A549 (cell line): ENCODE measurements around the gene ARHGAP40. TPM values are rescaled to one million over a fixed set of nuclear protein-coding genes. Genes with fewer than 3 reads are reported as not detected.

ENCODE experiments used
- ATAC-seq, 2 experiments: fragments of 200-7000 bp in 1 of 2; fragments of >200 bp in 1 of 2; cut with Nextera tagmentation in 1 of 2; cut with Tn5 transposase in 1 of 2; 3 replicates each; pipeline versions ENCODE4 v1.8.0 to v1.9.1; 2018 to 2020; ENCODE audit warnings: mild to moderate bottlenecking in 1 of 2, moderate library complexity in 1 of 2
- CTCF ChIA-PET: fragments of 300-600 bp; sonication (Branson Sonifier 250); formaldehyde crosslinking; extraction: SDS; loops from one replicate; lab custom pipeline; 2021; ENCODE audit warnings: antibody characterized with exemption, inconsistent platforms; lab: Yijun Ruan, JAX
- POLR2A ChIA-PET: fragments of 350-600 bp; formaldehyde crosslinking; extraction: SDS; loops from one replicate; lab custom pipeline; 2021; ENCODE audit warnings: antibody characterized with exemption, inconsistent platforms; lab: Yijun Ruan, JAX
- DNase-seq, 2 experiments: peaks; one replicate each; pipeline versions ENCODE4 v3.0.0 to v3.0.0-alpha.2; 2011 to 2016; ENCODE audit warnings: low read depth in 1 of 2, low spot score in 1 of 2
- FAIRE-seq: peaks from 2 replicates; lab custom pipeline; 2011; peaks lifted over from hg19 to GRCh38; lab: Jason Lieb, UNC
- H3K27ac ChIP-seq, 2 experiments: fragments of >200 bp; sonication (Bioruptor Twin); formaldehyde crosslinking; 3 replicates each; pipeline ENCODE4 v1.5.1; 2016 to 2017
- H3K4me1 ChIP-seq: fragments of >200 bp; sonication (Bioruptor Twin); formaldehyde crosslinking; 3 replicates; pipeline ENCODE4 v1.6.1; 2016
- H3K4me2 ChIP-seq: fragments of >200 bp; sonication (Bioruptor Twin); formaldehyde crosslinking; 3 replicates; pipeline ENCODE4 v1.6.1; 2016
- H3K4me3 ChIP-seq: fragments of >200 bp; sonication (Bioruptor Twin); formaldehyde crosslinking; 3 replicates; pipeline ENCODE4 v1.5.1; 2016
- H3K9me3 ChIP-seq: fragments of >200 bp; sonication (Bioruptor Twin); formaldehyde crosslinking; 3 replicates; pipeline ENCODE4 v1.6.1; 2016
- CBX2 ChIP-seq: fragments of 200-600 bp; sonication (generic); IDR thresholded peaks from 2 replicates; pipeline ENCODE4 v1.6.1; 2016; ENCODE audit warnings: low read depth, mild to moderate bottlenecking, borderline replicate concordance
- CEBPB ChIP-seq, 2 experiments: fragments of >200 bp in 1 of 2; sonication (Bioruptor Twin) in 1 of 2; formaldehyde crosslinking in 1 of 2; IDR thresholded peaks; 2 replicates each; pipeline ENCODE4 v1.6.1; 2012 to 2016
- CHD2 ChIP-seq: fragments of 150-350 bp; IDR thresholded peaks from 2 replicates; pipeline ENCODE4 v1.6.1; 2014; ENCODE audit warnings: low read length; ENCODE audit not compliant: partially characterized antibody
- EHMT2 ChIP-seq: fragments of 200-600 bp; sonication (generic); IDR thresholded peaks from 2 replicates; pipeline ENCODE4 v1.6.1; 2016; ENCODE audit warnings: antibody characterized with exemption, low read depth, mild to moderate bottlenecking, moderate library complexity
- ESRRA ChIP-seq: fragments of 150-350 bp; IDR thresholded peaks from 2 replicates; pipeline ENCODE4 v1.6.1; 2014; ENCODE audit warnings: mild to moderate bottlenecking, low read length, borderline replicate concordance
- FOSB ChIP-seq: fragments of 250-450 bp; sonication (Bioruptor Pico); IDR thresholded peaks from 2 replicates; pipeline ENCODE4 v1.5.0; 2020; ENCODE audit warnings: mild to moderate bottlenecking, moderate library complexity
- FOSL2 ChIP-seq, 2 experiments: fragments of 450-650 bp in 1 of 2; fragments of >200 bp in 1 of 2; sonication (Bioruptor Twin) in 1 of 2; formaldehyde crosslinking; IDR thresholded peaks; 2 replicates each; pipeline versions ENCODE4 v1.5.0 to v1.6.1; 2016 to 2020; ENCODE audit warnings: mild to moderate bottlenecking in 1 of 2, moderate library complexity in 1 of 2
- FOXS1 ChIP-seq: fragments of 250-450 bp; sonication (Bioruptor Pico); IDR thresholded peaks from 2 replicates; pipeline ENCODE4 v1.5.0; 2020; ENCODE audit warnings: mild to moderate bottlenecking, moderate library complexity
- GATA3 ChIP-seq: IDR thresholded peaks from 2 replicates; pipeline ENCODE4 v1.6.1; 2012; ENCODE audit warnings: borderline replicate concordance
- HOXB5 ChIP-seq: fragments of 250-450 bp; sonication (Bioruptor Pico); IDR thresholded peaks from 2 replicates; pipeline ENCODE4 v1.5.0; 2020; ENCODE audit warnings: mild to moderate bottlenecking, moderate library complexity
- NPAS2 ChIP-seq: fragments of 250-450 bp; sonication (Bioruptor Pico); IDR thresholded peaks from 2 replicates; pipeline ENCODE4 v1.8.0; 2022; ENCODE audit warnings: mild to moderate bottlenecking, moderate library complexity, borderline replicate concordance
- NR3C1 ChIP-seq: fragments of >200 bp; sonication (Bioruptor Twin); formaldehyde crosslinking; IDR thresholded peaks from 3 replicates; pipeline ENCODE4 v1.6.1; 2017
- RNF2 ChIP-seq: fragments of 200-600 bp; sonication (generic); IDR thresholded peaks from 2 replicates; pipeline ENCODE4 v1.6.1; 2016; ENCODE audit warnings: low read depth, mild to moderate bottlenecking, antibody characterized with exemption, moderate library complexity, borderline replicate concordance
- ZNF302 ChIP-seq: fragments of 250-450 bp; sonication (Bioruptor Pico); IDR thresholded peaks from 2 replicates; pipeline ENCODE4 v1.9.0; 2021; ENCODE audit warnings: inconsistent platforms, mild to moderate bottlenecking, moderate library complexity
- WGBS: methylation state at CpG from one replicate; pipeline ENCODE4 v1.1.6; 2017; ENCODE audit errors: missing lambda C conversion rate; 5-methylcytosine and 5-hydroxymethylcytosine counted together
- polyA plus RNA-seq, 4 experiments: library from polyadenylated mRNA; depleted of rRNA in 3 of 4; stranded (reverse); fragments of >200 nt; fragmentation: RNase III in 1 of 4; extraction: RNeasy Plus Mini Kit Qiagen cat#74134 plus additional on column Dnase treatment in 1 of 4; gene quantifications; 2 replicates in 3 of 4; 3 replicates in 1 of 4; pipeline ENCODE4 v1.2.3, GENCODE V29; 2011 to 2017
- TF ChIP-seq, protein P1 (sequence below): fragments of >200 bp; sonication (Bioruptor Twin); formaldehyde crosslinking; IDR thresholded peaks from 3 replicates; pipeline ENCODE4 v1.6.1; 2016
- TF ChIP-seq, protein P2 (sequence below): fragments of 150-350 bp; IDR thresholded peaks from 2 replicates; pipeline ENCODE4 v1.6.1; 2014; ENCODE audit warnings: low read depth, mild to moderate bottlenecking, low read length
- TF ChIP-seq, protein P3 (sequence below): fragments of 250-450 bp; sonication (Bioruptor Pico); IDR thresholded peaks from 2 replicates; pipeline ENCODE4 v1.5.0; 2020; ENCODE audit warnings: low read depth, mild to moderate bottlenecking, moderate library complexity
- TF ChIP-seq, protein P4 (sequence below): IDR thresholded peaks from 2 replicates; pipeline ENCODE4 v1.6.1; 2012; ENCODE audit warnings: low read depth, borderline replicate concordance
- TF ChIP-seq, protein P5 (sequence below): fragments of 450-650 bp; IDR thresholded peaks from 2 replicates; pipeline ENCODE4 v1.6.1; 2014; ENCODE audit warnings: antibody characterized with exemption
- TF ChIP-seq, protein P6 (sequence below): fragments of 200-600 bp; sonication (generic); IDR thresholded peaks from 2 replicates; pipeline ENCODE4 v1.6.1; 2016; ENCODE audit warnings: antibody characterized with exemption, mild to moderate bottlenecking, moderate library complexity

The ARHGAP40 gene
- polyA plus RNA-seq, 2 of the 4 experiments (the other 2 are of a cell fraction): not detected

DNA sequence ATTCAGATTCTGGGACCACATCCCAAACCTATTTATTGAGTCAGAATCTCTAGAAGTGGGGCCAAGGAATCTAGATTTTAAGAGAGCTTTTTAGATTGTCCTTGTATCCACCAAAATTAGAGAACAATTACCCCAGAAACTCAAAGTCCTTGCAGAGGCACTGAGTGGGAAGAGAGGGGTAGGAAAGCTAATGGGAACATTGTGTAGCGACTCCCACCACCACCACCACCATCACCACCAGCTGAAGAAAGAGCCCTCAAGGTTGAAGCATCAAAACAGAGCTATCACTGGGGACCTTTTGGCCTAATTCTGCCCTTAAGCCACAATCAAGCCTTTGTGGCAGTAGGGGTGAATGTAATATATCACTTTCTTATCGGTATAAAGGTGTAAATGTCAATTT, 83.7 kb downstream of the ARHGAP40 start:
- H3K4me3 ChIP-seq: no peak overlapping the region
- no peak overlapping the region for H3K27ac ChIP-seq
- no peak for FAIRE-seq
- ATAC-seq: no peak
- TF ChIP-seq, protein P1, sequence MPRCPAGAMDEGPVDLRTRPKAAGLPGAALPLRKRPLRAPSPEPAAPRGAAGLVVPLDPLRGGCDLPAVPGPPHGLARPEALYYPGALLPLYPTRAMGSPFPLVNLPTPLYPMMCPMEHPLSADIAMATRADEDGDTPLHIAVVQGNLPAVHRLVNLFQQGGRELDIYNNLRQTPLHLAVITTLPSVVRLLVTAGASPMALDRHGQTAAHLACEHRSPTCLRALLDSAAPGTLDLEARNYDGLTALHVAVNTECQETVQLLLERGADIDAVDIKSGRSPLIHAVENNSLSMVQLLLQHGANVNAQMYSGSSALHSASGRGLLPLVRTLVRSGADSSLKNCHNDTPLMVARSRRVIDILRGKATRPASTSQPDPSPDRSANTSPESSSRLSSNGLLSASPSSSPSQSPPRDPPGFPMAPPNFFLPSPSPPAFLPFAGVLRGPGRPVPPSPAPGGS: no peak
- TF ChIP-seq NR3C1 (no peak), FOXS1 (no peak), CHD2 (no peak), NPAS2 (no peak), HOXB5 (CRISPR knock-in tag) (no peak), FOSL2 (IDR thresholded peaks at IDR 0.05) (no peak), FOSL2 (CRISPR knock-in tag; IDR thresholded peaks at IDR 0.05) (no peak), FOSB (CRISPR knock-in tag) (no peak), GATA3 (no peak), ZNF302 (CRISPR knock-in tag) (no peak), CBX2 (no peak), ESRRA (no peak), CEBPB (IDR thresholded peaks at IDR 0.05) (no peak)
- TF ChIP-seq, protein P2, sequence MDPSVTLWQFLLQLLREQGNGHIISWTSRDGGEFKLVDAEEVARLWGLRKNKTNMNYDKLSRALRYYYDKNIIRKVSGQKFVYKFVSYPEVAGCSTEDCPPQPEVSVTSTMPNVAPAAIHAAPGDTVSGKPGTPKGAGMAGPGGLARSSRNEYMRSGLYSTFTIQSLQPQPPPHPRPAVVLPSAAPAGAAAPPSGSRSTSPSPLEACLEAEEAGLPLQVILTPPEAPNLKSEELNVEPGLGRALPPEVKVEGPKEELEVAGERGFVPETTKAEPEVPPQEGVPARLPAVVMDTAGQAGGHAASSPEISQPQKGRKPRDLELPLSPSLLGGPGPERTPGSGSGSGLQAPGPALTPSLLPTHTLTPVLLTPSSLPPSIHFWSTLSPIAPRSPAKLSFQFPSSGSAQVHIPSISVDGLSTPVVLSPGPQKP: no peak
- TF ChIP-seq, protein P3, sequence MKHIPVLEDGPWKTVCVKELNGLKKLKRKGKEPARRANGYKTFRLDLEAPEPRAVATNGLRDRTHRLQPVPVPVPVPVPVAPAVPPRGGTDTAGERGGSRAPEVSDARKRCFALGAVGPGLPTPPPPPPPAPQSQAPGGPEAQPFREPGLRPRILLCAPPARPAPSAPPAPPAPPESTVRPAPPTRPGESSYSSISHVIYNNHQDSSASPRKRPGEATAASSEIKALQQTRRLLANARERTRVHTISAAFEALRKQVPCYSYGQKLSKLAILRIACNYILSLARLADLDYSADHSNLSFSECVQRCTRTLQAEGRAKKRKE (CRISPR knock-in tag): no peak
- TF ChIP-seq, protein P4, sequence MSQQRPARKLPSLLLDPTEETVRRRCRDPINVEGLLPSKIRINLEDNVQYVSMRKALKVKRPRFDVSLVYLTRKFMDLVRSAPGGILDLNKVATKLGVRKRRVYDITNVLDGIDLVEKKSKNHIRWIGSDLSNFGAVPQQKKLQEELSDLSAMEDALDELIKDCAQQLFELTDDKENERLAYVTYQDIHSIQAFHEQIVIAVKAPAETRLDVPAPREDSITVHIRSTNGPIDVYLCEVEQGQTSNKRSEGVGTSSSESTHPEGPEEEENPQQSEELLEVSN: no peak
- TF ChIP-seq, protein P5, sequence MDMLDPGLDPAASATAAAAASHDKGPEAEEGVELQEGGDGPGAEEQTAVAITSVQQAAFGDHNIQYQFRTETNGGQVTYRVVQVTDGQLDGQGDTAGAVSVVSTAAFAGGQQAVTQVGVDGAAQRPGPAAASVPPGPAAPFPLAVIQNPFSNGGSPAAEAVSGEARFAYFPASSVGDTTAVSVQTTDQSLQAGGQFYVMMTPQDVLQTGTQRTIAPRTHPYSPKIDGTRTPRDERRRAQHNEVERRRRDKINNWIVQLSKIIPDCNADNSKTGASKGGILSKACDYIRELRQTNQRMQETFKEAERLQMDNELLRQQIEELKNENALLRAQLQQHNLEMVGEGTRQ: no peak
- CTCF ChIA-PET: interaction anchor here (1.2 to 1.3 kb wide), 3 partner anchors 26 to 66 kb away, joined by 3 to 5 read pairs (median 5); no protein-coding TSS in a partner anchor
- WGBS: 16% methylated on average over 2 of the region's 2 CpGs
- H3K4me2 ChIP-seq: no peak overlapping the region
- H3K4me1 ChIP-seq: no peaks in the 10 kb centered on the region
- H3K9me3 ChIP-seq: no peaks in the 10 kb centered on the region
- POLR2A ChIA-PET: no interaction called here
- DNase-seq: no peak

DNA sequence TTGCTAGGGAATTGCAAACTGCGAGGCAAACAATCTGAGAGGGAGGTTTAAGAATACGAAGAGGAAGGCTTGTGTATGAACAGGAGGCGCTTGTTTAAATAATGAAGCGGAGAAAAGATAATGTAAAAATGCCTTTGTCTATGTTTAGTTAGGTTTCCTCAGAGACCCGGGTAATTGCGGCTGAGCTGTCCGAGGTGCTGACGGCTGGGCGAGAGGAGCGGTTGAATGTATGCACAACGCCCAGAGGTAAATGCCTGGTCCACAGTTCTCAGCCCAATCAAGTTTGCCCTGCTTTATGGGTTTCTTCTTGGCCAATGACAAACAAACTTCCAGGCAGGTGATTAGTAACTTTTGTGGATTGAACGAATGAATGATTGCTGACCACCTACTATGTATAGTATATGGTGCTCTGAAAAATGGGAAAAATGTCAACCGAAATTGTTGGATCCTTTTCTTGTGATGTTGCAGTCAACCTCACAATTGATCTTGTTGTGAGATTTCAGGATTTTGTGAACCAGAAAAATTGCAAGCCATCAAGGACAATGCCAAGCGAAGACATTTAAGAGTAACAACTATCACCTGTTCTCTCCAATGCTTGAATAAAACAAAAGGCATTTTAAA, 84.4 kb downstream of the ARHGAP40 start:
- WGBS: 14% methylated on average over 14 of the region's 14 CpGs
- H3K27ac ChIP-seq: no peak overlapping the region
- no peak for TF ChIP-seq RNF2
- TF ChIP-seq EHMT2: peak; percentile 94
- TF ChIP-seq, protein P6, sequence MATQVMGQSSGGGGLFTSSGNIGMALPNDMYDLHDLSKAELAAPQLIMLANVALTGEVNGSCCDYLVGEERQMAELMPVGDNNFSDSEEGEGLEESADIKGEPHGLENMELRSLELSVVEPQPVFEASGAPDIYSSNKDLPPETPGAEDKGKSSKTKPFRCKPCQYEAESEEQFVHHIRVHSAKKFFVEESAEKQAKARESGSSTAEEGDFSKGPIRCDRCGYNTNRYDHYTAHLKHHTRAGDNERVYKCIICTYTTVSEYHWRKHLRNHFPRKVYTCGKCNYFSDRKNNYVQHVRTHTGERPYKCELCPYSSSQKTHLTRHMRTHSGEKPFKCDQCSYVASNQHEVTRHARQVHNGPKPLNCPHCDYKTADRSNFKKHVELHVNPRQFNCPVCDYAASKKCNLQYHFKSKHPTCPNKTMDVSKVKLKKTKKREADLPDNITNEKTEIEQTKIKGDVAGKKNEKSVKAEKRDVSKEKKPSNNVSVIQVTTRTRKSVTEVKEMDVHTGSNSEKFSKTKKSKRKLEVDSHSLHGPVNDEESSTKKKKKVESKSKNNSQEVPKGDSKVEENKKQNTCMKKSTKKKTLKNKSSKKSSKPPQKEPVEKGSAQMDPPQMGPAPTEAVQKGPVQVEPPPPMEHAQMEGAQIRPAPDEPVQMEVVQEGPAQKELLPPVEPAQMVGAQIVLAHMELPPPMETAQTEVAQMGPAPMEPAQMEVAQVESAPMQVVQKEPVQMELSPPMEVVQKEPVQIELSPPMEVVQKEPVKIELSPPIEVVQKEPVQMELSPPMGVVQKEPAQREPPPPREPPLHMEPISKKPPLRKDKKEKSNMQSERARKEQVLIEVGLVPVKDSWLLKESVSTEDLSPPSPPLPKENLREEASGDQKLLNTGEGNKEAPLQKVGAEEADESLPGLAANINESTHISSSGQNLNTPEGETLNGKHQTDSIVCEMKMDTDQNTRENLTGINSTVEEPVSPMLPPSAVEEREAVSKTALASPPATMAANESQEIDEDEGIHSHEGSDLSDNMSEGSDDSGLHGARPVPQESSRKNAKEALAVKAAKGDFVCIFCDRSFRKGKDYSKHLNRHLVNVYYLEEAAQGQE: peak; percentile 97
- CTCF ChIA-PET: interaction anchor here (1.2 to 1.3 kb wide), 3 partner anchors 26 to 65 kb away, joined by 3 to 5 read pairs (median 5); no protein-coding TSS in a partner anchor
- H3K4me2 ChIP-seq: no peak overlapping the region
- ATAC-seq: peak; percentile 49 to 70; a peak in 1 of 6 replicates
- no peak for FAIRE-seq
- no peaks in the 10 kb centered on the region for H3K4me1 ChIP-seq
- no peak overlapping the region for H3K4me3 ChIP-seq
- no peaks in the 10 kb centered on the region for H3K9me3 ChIP-seq
- peak; percentile 10 to 34 for DNase-seq
- POLR2A ChIA-PET: no interaction called here
